GM12891 (cell line): ENCODE results near the gene CASP4.

ENCODE experiments used
- POLR2A ChIP-seq: IDR thresholded peaks from 2 replicates; pipeline ENCODE4 v1.6.1; 2011; ENCODE audit warnings: low read depth, low read length, control low read depth
- POLR2AphosphoS5 ChIP-seq: IDR thresholded peaks from 2 replicates; pipeline ENCODE4 v1.6.1; 2011; ENCODE audit warnings: low read depth, low read length, control low read depth

DNA sequence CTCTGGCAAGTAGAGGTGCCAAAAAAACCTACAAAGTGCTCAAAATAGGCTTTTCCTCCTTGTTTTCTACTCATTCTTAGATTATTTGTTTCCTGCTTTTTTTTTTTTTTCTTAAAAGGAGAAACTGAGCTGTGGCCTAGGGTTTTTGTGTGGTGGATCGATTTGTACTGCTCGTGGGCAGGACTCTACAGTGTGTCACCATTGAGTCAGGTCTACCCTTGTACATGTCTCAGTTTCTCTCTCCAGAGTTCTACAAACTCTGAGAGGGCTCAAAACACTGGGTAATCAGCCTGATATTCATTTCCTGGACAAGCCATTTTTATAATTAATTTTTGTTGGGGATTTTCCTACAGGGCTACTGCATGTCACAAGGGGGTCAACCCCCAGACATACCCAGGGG lies 5.2 kb upstream of the CASP4 start:
- no peak for TF ChIP-seq POLR2AphosphoS5
- no peak for TF ChIP-seq POLR2A
